DND-41 (cell line): ENCODE measurements around the gene GIMAP8.

Experiments used
- ATAC-seq: fragments of 200-7000 bp; cut with Tn5 transposase; 3 replicates; pipeline ENCODE4 v1.9.1; 2021; ENCODE audit warnings: low read depth; ENCODE audit not compliant: insufficient read depth
- DNase-seq: peaks from one replicate; pipeline ENCODE4 v3.0.0-alpha.2; 2020
- H2AFZ ChIP-seq: 2 replicates; pipeline ENCODE4 v1.6.0; 2012; ENCODE audit warnings: low read depth, low read length
- H3K27ac ChIP-seq: 2 replicates; pipeline ENCODE4 v1.5.1; 2012; ENCODE audit warnings: low read length, inconsistent platforms
- H3K27me3 ChIP-seq: fragments of 200-600 bp; sonication (generic); 2 replicates; pipeline ENCODE4 v1.6.0; 2012; ENCODE audit warnings: low read length, mild to moderate bottlenecking, inconsistent platforms; ENCODE audit not compliant: insufficient read depth, poor library complexity
- H3K36me3 ChIP-seq: 2 replicates; pipeline ENCODE4 v1.5.1; 2012; ENCODE audit warnings: low read length, inconsistent platforms; ENCODE audit not compliant: insufficient read depth
- H3K4me1 ChIP-seq: 2 replicates; pipeline ENCODE4 v1.5.1; 2012; ENCODE audit warnings: mild to moderate bottlenecking, low read length; ENCODE audit not compliant: insufficient read depth
- H3K4me2 ChIP-seq: 2 replicates; pipeline ENCODE4 v1.6.0; 2012; ENCODE audit warnings: mild to moderate bottlenecking, moderate library complexity, low read length, inconsistent platforms; ENCODE audit not compliant: insufficient read depth
- H3K4me3 ChIP-seq, 2 experiments: fragments of 200-600 bp in 1 of 2; shearing (Covaris generic) in 1 of 2; 2 replicates each; pipeline ENCODE4 v1.5.1; 2012 to 2016; ENCODE audit warnings: inconsistent platforms in 2 of 2, low read length in 2 of 2, mild to moderate bottlenecking in 2 of 2, low read depth in 1 of 2, moderate library complexity in 1 of 2
- H3K79me2 ChIP-seq: 2 replicates; pipeline ENCODE4 v1.6.0; 2012; ENCODE audit warnings: low read length, inconsistent platforms; ENCODE audit not compliant: insufficient read depth
- H3K9ac ChIP-seq: 2 replicates; pipeline ENCODE4 v1.6.0; 2012; ENCODE audit warnings: low read depth, mild to moderate bottlenecking, inconsistent platforms, low read length, moderate library complexity
- H3K9me3 ChIP-seq: 2 replicates; pipeline ENCODE4 v1.5.1; 2012; ENCODE audit warnings: low read length, moderate library complexity, mild to moderate bottlenecking, inconsistent platforms; ENCODE audit not compliant: insufficient read depth, severe bottlenecking
- H4K20me1 ChIP-seq: 2 replicates; pipeline ENCODE4 v1.6.0; 2012; ENCODE audit warnings: low read length; ENCODE audit not compliant: insufficient read depth
- CTCF ChIP-seq: IDR thresholded peaks from 2 replicates; pipeline ENCODE4 v1.5.1; 2012; ENCODE audit warnings: borderline replicate concordance, low read length, moderate library complexity, mild to moderate bottlenecking; ENCODE audit not compliant: poor library complexity, severe bottlenecking; ENCODE audit errors: extremely low read depth
- EZH2 ChIP-seq: IDR thresholded peaks from 3 replicates; pipeline ENCODE4 v1.6.1; 2012; ENCODE audit warnings: borderline replicate concordance, low read depth, mild to moderate bottlenecking, moderate library complexity, low read length, inconsistent platforms; ENCODE audit not compliant: severe bottlenecking

The GIMAP8 gene

GRCh38 chr7:150417239-150417638 is 33.2 kb upstream of the GIMAP8 start:
- ATAC-seq (no peak), DNase-seq (peak; percentile 2)
- Histone ChIP-seq H3K79me2 (no peaks in the 10 kb centered on the region), H4K20me1 (no peaks in the 10 kb centered on the region), H3K9ac (no peak overlapping the region), H3K4me1 (peaks cover 9% of the 10 kb centered on the region), H3K36me3 (peaks cover 6% of the 10 kb centered on the region; the same call in 1 of the 2 replicates), H2AFZ (no peak overlapping the region), H3K27ac (no peak overlapping the region), H3K27me3 (no peaks in the 10 kb centered on the region), H3K9me3 (no peaks in the 10 kb centered on the region), H3K4me2 (no peak overlapping the region), H3K4me3 (no peak overlapping the region)
- TF ChIP-seq EZH2 (no peak), CTCF (no peak)

GRCh38 chr7:150417863-150418262 is 32.6 kb upstream of the GIMAP8 start:
- DNase-seq (peak; percentile 3), ATAC-seq (no peak)
- peaks cover 9% of the 10 kb centered on the region for H3K4me1 ChIP-seq
- no peak overlapping the region for H3K4me2 ChIP-seq
- H2AFZ ChIP-seq = no peak overlapping the region
- no peak overlapping the region for H3K4me3 ChIP-seq
- no peaks in the 10 kb centered on the region for H4K20me1 ChIP-seq
- no peaks in the 10 kb centered on the region for H3K9me3 ChIP-seq
- H3K27ac ChIP-seq = no peak overlapping the region
- no peaks in the 10 kb centered on the region for H3K79me2 ChIP-seq
- H3K27me3 ChIP-seq = no peaks in the 10 kb centered on the region
- H3K36me3 ChIP-seq = no peaks in the 10 kb centered on the region
- TF ChIP-seq CTCF = peak; percentile 32
- no peak for TF ChIP-seq EZH2
- no peak overlapping the region for H3K9ac ChIP-seq

GRCh38 chr7:150420242-150420641 is 30.2 kb upstream of the GIMAP8 start:
- Histone ChIP-seq H3K9ac (no peak overlapping the region), H3K27me3 (no peaks in the 10 kb centered on the region), H4K20me1 (no peaks in the 10 kb centered on the region), H3K27ac (no peak overlapping the region), H3K4me2 (no peak overlapping the region), H3K4me1 (peaks cover 9% of the 10 kb centered on the region), H3K36me3 (no peaks in the 10 kb centered on the region), H2AFZ (peak overlapping the region; percentile 36; the same call in 1 of the 2 replicates), H3K9me3 (no peaks in the 10 kb centered on the region), H3K79me2 (no peaks in the 10 kb centered on the region), H3K4me3 (no peak overlapping the region)
- TF ChIP-seq EZH2 (no peak), CTCF (no peak)
- ATAC-seq = no peak
- no peak for DNase-seq
